ENCODE data around the gene RALGAPA2.

DNA sequence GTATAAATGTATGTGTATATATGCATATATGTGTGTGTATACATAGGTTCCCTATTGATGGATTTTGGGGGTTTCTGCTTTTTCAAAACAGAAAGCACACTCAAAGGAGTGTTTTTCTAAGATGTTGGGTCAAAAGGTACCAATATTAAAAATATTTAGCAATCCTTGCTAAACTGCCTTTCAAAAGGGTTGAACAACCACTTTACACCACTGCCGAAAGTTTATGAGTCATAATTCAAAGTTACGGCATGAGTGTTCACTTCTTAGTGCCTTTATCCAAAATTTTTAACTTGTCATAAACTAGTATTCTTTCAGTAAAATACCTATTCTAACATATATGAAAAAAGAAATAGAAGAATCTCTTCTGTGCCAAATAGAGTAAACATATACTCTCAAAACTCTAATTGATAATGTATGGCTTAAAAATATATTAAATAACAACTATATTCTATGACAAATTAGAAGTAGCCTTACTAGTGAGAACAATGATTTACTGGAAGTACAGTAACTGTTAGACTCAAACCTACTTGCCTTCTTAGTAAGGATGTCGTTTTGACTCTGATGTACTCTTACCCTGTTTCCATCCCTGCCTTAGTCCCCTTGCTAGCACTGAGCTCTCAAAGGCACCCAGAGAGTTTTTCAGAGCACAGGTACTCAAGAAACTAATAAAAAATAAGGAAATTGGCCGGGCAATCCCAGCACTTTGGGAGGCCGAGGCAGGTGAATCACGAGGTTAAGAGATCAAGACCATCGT is 208.5 kb downstream of the RALGAPA2 start:
- TF ChIP-seq POLR2AphosphoS5 (IDR thresholded peaks at IDR 0.05) (no peak), EP300 (IDR thresholded peaks at IDR 0.05) (no peak), POLR2A (IDR thresholded peaks at IDR 0.05) (no peak), CTCF (IDR thresholded peaks at IDR 0.05) (no peak)
